Measurements from ENCODE around the gene TBXAS1. TPM values are rescaled to one million over a fixed set of nuclear protein-coding genes. Genes with fewer than 3 reads are reported as not detected.
"Not testable (repeated sequence)": the region's sequence is repeated elsewhere in the genome, so short reads cannot be mapped to it uniquely, and the experiment has no call there.

The TBXAS1 gene
- polyA plus RNA-seq, 3 donors = 25.3 to 39.5 (median 36.1) TPM

DNA sequence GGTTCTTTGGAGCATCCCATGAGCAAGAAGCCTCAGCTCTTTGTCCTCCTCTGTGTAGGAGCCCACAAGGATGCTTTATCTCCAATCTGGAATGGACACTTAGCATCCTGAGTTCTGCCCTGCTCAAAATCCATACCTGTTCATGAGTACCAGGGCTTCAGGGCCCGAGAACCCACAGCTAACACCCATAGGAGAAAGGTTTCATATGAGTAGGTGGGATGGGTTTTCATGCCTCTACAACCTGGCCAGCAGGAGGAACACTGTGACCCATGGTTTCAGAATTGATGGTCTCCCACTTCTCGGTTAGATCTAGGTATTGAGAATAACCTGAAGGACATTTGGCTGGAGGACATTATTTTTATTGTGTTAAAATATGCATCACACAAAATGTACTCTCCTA lies 57.8 kb downstream of the TBXAS1 start:
- DNase-seq = no peak

DNA sequence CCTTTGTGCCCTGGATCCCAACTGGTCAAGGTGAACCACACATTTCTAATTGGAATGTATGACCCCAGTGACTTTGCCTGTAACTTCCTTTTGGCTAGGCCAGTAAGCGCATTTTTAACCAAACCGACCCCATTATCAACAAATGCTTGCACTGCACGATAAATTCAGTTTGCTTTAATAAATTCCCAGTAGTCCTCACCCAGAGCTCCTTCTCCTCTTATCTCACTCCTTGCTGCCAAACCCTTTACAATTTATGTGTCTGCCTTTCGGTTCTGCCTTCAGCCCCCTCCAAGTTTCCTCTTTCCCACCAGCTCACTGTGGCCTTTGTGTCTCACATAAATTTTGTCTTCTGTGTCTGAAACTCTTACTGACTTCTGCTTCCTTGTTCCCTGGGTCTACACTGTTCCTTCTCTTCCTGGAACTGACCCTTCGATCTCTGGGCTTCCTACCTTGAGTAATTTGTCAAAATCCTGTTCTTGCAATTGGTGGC lies 59.0 kb downstream of the TBXAS1 start:
- DNase-seq = no peak

DNA sequence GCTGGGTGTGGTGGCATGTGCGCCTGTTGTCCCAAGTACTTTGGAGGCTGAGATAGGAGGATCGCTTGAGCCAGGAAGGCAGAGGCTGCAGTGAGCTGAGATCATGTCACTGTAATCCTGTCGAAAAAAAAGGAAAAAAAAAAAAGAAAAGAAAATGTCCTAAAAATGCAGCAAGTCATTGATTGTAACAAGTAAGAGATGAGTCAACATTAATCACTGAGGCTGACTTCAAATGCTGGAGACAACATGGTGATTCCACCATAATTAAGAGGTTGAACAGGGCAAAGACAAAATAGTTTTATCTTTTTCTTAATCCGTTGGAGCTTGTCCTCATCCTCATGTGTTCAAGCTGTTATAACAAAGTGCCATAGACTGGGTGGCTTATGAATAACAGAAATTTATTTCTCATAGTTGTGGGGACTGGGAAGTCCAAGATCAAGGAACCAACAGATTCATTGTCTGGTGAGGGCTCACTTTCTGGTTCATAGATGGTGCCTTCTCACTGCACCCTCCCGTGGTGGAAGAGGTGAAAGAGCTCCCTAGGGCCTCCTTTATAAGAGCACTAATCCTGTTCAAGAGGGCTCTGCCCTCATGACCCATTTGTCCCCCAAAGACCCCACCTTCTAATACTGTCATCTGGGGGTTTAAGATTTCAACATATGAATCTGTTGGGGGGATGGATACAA lies 60.3 kb downstream of the TBXAS1 start:
- no peak for DNase-seq

- no peak for DNase-seq
Measured at GRCh38 chr7:139893461-139893860, 64.4 kb downstream of the TBXAS1 start.

DNA sequence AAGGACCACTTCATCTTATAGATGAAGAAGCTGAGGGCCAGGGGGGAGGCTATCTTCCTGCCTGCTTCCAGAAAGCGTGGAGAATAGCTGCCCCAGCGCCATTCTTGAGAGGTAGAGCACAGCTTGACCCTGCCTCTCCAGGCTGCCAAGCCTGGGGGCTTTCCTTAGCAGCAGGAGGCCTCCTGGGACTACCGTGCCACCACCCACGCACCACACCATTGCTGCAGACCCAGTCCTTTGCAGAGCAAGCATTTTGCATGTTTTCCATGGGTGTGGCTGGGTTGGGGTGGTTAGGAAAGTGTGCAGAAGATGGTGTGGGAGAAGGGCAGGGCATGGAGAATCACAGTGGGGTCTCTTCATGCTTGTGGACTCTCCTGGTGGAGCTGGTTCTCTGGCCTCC lies 64.9 kb downstream of the TBXAS1 start:
- DNase-seq = no peak

DNA sequence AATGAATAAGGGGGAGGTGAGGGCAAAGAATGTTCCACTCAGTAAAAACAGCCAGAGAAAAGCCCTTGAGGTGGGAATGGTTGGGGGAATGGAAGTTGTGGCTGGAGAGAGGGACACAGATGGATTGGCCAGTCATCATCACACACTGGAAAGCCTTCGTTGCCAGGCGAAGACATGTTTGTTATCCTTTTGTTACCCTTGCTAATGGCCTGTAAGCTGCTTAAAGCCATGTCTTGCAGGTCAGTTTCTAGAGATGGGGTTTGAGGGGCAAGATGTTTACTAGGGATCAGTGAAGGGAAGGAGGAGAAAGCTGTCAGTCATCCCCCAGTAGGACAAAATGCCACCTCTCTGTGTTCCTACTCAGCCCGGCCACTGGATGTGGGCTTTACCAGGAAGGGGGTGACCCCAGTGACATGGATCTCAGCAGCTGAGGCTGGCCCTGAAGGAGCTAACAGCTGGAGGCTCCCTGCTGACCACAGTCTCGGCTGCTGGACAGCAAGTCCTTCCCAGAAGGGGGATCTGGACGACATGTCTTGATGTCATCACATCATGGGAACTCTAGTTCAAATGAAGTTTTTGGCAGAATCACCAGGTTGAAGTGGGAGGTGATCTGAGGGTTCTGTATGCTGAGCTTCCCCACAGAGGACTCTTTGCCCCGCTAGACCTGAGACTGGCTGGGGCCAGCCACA lies 66.2 kb downstream of the TBXAS1 start:
- no peak for DNase-seq

DNA sequence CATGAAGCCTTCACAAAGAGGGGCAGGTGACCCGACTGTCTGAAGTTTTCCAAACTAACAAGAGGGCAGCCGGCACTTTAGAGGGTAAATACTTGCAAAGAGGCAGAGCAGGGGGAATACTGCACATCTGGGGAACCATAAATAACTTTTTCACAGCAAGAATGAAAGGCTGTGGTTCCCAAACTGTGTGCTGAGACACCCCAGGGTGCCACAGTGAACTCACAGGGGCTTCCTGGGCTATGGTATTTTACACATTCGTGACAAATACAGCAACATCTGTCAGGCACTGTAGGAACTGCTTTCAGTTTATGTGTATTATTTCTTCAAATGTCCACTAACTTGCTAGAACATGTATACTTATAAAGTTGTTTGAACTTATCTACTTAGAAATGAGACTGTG lies 67.2 kb downstream of the TBXAS1 start:
- DNase-seq = no peak

DNA sequence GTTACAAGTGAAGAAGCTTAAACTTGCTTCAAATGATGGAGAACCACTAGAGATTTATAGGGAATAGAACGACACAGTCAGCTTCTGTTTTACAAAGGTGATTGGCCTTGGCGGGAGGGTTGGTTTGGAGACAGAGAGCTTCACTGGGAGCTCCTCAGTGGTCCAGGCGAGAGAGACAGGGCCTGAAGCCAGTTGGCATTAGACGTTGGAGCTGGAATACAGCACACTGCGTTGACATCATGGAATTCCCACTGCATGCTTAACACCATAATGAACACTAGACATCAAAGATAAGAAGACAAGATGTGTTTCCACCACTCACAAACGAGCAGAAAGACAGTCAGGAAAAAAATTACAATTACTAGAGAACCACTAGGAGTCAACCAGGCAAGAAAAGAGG lies 67.8 kb downstream of the TBXAS1 start:
- no peak for DNase-seq

DNA sequence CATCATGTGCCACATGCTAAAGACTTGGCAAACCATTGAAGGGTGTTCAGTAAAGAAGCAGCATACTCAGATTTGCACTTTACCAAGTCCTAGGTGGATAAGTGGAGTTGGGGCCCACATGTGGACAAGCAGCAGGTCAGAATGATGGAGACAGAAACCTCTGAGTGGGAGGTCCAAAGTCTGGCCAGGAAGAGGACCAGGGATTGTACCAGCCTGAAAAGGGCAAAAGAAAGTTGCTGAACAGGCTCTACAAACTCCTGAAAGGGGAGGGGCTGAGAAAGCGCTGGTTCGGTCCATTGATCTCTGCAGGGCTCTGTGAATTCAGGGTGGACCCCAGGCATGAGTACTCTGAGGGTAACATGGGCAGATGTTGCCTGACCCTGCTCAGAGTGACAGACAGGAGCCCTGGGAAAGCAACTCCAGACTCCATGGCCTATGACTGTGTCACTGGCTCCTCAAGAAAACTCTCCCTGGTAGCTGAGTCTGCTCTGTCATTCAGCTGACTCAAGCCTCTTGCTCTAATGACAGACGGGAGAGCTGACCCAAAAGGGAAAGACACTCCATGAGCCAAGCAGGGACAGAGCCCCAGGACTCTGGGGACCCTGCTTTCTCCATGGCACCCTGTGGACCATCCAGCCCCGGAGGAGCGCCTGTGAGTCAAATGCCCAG lies 68.5 kb downstream of the TBXAS1 start:
- DNase-seq = no peak

GRCh38 chr7:139898483-139898882 lies 69.4 kb downstream of the TBXAS1 start:
- no peak for DNase-seq

- DNase-seq = peak; percentile 54
Measured at GRCh38 chr7:139899328-139899955, 70.4 kb downstream of the TBXAS1 start.

- DNase-seq = no peak
Measured at GRCh38 chr7:139900326-139900725, 71.3 kb downstream of the TBXAS1 start.

DNA sequence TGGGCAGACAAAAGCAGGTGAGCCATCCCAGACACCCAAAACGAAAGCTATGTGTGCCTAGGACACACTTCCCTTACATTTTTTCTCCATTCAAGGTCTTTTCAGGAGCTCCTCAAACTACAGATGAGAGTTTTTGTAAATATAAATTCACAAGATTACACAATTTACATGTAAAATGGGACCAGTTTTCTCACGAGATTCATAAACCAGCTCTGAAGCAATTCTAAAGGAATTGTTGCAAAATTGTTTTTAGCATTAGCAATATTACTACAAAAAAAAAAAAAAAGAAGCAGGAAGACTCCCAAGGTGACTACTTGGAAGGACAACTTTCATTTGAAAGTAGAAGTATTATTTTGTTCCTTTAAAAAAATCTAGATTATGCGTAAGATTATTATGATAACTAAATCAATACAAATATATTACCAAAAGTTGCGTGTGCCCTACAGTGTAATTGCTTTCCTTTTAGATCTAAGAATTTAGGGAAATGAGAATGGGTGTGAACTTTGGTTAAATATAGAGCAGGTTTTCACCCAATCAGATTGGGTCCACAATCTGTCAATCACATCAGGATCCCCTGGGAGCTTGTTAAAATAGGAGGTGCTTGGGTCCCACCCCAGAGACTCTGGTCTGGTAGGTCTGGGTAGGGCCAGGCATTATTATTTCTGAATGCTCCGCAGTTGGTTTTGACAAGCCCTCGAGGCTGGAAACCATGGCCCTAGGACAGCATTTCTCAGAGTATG lies 72.2 kb downstream of the TBXAS1 start:
- no peak for DNase-seq

- DNase-seq = no peak
Measured at GRCh38 chr7:139901901-139902300, 72.8 kb downstream of the TBXAS1 start.

DNA sequence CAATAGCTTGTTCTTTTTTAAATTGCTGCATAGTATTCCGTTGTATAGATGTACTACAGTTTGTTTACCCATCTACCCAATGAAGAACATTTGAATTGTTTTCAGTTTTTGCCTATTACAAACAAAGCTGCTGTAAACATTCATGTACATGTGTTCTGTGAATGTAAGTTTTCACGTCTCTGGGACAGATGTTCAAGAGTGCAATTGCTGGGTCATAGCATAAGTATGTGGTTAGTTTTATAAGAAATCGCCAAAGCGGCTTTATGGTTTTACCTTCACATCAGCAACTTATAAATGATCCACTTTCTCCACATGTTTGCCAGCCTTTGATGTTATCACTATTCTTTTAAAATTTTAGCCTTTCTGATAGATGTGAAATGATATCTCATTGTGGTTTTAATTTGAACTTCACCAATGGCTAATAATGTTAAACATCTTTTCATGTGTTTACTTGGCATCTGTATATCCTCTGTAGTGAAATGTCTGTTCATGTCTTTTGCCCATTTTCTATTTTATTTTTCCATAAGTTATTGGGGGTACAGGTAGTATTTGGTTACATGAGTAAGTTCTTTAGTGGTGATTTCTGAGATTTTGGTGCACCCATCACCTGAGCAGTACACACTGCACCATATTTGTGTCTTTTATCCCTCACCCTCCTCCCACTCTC lies 73.5 kb downstream of the TBXAS1 start:
- DNase-seq = no peak

- DNase-seq = not testable (repeated sequence)
Measured at GRCh38 chr7:139903103-139903477, 74.0 kb downstream of the TBXAS1 start.

DNA sequence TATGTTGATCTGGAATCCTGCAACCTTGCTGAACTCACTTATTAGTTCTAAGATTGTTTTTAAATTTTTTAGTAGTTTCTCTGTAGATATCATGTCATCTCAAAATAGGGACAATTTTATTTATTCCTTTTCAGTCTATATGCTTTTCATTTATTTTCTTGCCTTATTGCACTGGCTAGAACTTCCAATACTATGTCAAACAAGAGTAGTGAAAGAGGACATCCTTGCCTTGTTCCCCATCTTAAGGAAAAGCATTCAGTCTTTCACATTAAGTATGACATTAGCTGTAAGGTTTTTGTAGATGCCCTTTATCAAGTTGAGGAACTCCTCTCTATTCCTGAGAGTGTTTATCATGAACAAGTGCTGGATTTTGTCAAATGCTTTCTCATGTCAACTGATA lies 77.8 kb downstream of the TBXAS1 start:
- no peak for DNase-seq

- DNase-seq = no peak
Measured at GRCh38 chr7:139908792-139909191, 79.7 kb downstream of the TBXAS1 start.

DNA sequence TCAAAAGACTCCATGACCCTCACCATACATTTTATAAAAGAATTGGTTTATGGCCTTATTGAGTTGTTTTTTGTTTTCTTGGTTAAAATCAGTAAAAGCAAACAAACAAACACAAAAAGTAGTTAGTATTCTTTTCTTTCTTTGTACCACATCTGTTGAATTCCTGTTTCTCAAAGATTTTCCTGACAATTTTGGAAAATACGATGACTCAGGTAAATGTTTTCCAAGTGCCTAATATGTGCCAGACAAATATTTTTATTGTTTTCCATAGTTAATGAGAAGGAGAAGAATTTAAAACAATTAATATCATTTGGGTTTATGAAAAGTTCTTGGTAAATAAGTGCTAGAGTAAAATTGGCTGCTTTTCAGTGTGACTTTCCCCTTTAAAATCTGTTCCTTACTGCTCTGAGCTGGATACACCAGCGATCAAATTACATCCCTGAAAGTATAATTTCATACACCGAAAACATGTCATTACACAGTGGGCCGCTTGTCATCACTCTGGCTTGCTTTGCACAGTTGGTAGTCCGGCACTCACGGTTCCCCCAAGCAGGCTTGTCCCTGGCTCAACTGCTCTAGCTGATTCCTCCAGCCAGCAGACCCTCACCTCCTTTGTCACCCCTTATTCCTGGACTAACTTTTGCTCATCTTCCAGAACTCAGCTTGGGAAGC lies 80.5 kb downstream of the TBXAS1 start:
- DNase-seq = no peak

DNA sequence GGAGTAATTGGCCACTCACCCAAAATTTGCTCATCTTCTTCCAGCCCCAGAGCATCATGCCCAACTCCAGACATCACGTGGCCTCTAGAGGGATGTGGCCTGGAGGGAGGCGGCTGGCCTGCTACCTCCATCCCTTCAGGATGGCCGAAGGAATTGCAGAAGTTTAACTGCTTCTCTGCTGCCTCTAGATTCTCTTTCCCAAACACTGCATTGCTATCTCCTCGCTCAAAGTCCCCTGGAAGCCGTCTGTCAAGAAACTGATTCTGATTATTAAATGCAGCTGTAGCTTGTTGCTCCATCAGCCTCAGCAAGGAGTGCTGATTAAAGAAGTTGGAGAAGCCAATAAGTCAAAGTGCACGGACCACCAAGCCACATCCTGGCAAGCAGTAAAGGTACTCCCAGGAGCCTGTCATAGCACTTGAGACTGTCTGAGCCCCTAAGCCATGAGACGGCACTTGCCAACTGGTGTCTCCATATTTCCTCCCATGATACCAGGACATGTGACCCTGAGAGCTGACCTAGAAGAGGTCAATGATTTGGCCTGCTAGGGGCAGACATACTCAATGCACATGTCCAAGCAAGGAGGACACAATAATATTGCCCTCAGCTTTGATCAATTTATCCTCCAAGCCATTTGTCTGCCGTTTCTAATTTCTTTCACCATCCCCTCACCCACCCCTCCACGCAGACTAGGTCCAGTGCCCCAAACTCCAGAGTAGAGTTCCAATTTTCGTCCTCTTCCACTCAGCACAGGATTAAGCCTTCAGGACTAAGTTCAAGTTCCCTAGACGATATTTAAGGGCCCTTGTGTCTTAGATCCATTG lies 84.2 kb downstream of the TBXAS1 start:
- DNase-seq = no peak
